SK-N-SH (cell line): ENCODE data around the gene TMEM131L.

ENCODE experiments used
- FOXM1 ChIP-seq: IDR thresholded peaks from 2 replicates; pipeline ENCODE4 v1.4.0; 2012; ENCODE audit warnings: low read depth, mild to moderate bottlenecking
- MXI1 ChIP-seq: IDR thresholded peaks from 2 replicates; pipeline ENCODE4 v1.6.1; 2012; ENCODE audit warnings: mild to moderate bottlenecking, low read depth, low read length, improper control_type of control experiment
- NRF1 ChIP-seq: IDR thresholded peaks from 2 replicates; pipeline ENCODE4 v1.6.1; 2012; ENCODE audit warnings: low read depth, mild to moderate bottlenecking, low read length
- RFX5 ChIP-seq: IDR thresholded peaks from 2 replicates; pipeline ENCODE4 v1.6.1; 2012; ENCODE audit warnings: mild to moderate bottlenecking, improper control_type of control experiment, low read length
- SIN3A ChIP-seq: IDR thresholded peaks from 2 replicates; pipeline ENCODE4 v1.6.1; 2012; ENCODE audit warnings: low read depth, mild to moderate bottlenecking, low read length, moderate library complexity, borderline replicate concordance
- TEAD4 ChIP-seq: IDR thresholded peaks from 2 replicates; pipeline ENCODE4 v1.4.0; 2012; ENCODE audit warnings: mild to moderate bottlenecking, borderline replicate concordance; ENCODE audit not compliant: insufficient read depth
- TF ChIP-seq, protein P1 (sequence below): fragments of 200-600 bp; sonication (generic); IDR thresholded peaks from 2 replicates; pipeline ENCODE4 v1.6.1; 2017; ENCODE audit warnings: antibody characterized with exemption, mild to moderate bottlenecking, moderate library complexity
- TF ChIP-seq, protein P2 (sequence below): IDR thresholded peaks from 2 replicates; pipeline ENCODE4 v1.4.0; 2012; ENCODE audit warnings: low read depth, borderline replicate concordance
- TF ChIP-seq, protein P3 (sequence below): IDR thresholded peaks from 2 replicates; pipeline ENCODE4; 2012
- TF ChIP-seq, protein P4 (sequence below): fragments of 150-350 bp; IDR thresholded peaks from 2 replicates; pipeline ENCODE4 v1.6.1; 2017; ENCODE audit warnings: antibody characterized with exemption, low read length, low read depth, borderline replicate concordance
- TF ChIP-seq, protein P5 (sequence below): IDR thresholded peaks from 2 replicates; pipeline ENCODE4 v1.4.0; 2012; ENCODE audit warnings: low read depth, borderline replicate concordance
- TF ChIP-seq, protein P6 (sequence below): IDR thresholded peaks from 2 replicates; pipeline ENCODE4 v1.6.1; 2012; ENCODE audit warnings: mild to moderate bottlenecking, low read depth, low read length, moderate library complexity

DNA sequence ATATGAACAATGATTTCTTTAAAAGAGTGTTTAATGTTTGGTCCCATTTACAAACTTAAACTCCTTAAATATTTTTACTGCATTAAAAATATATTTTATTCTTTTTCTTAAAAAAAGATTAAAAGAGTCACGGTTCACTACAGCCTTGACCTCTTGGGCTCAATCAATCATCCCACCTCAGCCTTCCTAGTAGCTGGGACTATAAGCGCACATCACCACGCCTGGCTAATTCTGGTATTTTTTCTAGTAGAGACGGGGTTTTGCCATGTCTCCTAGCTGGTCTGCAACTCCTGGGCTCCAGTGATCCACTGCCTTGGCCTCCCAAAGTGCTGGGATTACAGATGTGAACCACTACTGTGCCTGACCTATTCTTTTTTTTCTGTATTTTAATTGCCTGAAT lies 113.2 kb downstream of the TMEM131L start:
- TF ChIP-seq, protein P1, sequence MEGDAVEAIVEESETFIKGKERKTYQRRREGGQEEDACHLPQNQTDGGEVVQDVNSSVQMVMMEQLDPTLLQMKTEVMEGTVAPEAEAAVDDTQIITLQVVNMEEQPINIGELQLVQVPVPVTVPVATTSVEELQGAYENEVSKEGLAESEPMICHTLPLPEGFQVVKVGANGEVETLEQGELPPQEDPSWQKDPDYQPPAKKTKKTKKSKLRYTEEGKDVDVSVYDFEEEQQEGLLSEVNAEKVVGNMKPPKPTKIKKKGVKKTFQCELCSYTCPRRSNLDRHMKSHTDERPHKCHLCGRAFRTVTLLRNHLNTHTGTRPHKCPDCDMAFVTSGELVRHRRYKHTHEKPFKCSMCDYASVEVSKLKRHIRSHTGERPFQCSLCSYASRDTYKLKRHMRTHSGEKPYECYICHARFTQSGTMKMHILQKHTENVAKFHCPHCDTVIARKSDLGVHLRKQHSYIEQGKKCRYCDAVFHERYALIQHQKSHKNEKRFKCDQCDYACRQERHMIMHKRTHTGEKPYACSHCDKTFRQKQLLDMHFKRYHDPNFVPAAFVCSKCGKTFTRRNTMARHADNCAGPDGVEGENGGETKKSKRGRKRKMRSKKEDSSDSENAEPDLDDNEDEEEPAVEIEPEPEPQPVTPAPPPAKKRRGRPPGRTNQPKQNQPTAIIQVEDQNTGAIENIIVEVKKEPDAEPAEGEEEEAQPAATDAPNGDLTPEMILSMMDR, result no peak
- TF ChIP-seq NRF1, result no peak
- TF ChIP-seq, protein P2, sequence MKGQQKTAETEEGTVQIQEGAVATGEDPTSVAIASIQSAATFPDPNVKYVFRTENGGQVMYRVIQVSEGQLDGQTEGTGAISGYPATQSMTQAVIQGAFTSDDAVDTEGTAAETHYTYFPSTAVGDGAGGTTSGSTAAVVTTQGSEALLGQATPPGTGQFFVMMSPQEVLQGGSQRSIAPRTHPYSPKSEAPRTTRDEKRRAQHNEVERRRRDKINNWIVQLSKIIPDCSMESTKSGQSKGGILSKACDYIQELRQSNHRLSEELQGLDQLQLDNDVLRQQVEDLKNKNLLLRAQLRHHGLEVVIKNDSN, result no peak
- TF ChIP-seq RFX5, result no peak
- no peak for TF ChIP-seq TEAD4
- TF ChIP-seq, protein P3, sequence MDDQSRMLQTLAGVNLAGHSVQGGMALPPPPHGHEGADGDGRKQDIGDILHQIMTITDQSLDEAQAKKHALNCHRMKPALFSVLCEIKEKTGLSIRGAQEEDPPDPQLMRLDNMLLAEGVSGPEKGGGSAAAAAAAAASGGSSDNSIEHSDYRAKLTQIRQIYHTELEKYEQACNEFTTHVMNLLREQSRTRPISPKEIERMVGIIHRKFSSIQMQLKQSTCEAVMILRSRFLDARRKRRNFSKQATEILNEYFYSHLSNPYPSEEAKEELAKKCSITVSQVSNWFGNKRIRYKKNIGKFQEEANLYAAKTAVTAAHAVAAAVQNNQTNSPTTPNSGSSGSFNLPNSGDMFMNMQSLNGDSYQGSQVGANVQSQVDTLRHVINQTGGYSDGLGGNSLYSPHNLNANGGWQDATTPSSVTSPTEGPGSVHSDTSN, result no peak
- no peak for TF ChIP-seq MXI1
- TF ChIP-seq, protein P4, sequence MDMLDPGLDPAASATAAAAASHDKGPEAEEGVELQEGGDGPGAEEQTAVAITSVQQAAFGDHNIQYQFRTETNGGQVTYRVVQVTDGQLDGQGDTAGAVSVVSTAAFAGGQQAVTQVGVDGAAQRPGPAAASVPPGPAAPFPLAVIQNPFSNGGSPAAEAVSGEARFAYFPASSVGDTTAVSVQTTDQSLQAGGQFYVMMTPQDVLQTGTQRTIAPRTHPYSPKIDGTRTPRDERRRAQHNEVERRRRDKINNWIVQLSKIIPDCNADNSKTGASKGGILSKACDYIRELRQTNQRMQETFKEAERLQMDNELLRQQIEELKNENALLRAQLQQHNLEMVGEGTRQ, result no peak
- TF ChIP-seq, protein P5, sequence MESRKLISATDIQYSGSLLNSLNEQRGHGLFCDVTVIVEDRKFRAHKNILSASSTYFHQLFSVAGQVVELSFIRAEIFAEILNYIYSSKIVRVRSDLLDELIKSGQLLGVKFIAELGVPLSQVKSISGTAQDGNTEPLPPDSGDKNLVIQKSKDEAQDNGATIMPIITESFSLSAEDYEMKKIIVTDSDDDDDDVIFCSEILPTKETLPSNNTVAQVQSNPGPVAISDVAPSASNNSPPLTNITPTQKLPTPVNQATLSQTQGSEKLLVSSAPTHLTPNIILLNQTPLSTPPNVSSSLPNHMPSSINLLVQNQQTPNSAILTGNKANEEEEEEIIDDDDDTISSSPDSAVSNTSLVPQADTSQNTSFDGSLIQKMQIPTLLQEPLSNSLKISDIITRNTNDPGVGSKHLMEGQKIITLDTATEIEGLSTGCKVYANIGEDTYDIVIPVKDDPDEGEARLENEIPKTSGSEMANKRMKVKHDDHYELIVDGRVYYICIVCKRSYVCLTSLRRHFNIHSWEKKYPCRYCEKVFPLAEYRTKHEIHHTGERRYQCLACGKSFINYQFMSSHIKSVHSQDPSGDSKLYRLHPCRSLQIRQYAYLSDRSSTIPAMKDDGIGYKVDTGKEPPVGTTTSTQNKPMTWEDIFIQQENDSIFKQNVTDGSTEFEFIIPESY, result no peak
- TF ChIP-seq FOXM1, result no peak
- no peak for TF ChIP-seq SIN3A
- TF ChIP-seq, protein P6, sequence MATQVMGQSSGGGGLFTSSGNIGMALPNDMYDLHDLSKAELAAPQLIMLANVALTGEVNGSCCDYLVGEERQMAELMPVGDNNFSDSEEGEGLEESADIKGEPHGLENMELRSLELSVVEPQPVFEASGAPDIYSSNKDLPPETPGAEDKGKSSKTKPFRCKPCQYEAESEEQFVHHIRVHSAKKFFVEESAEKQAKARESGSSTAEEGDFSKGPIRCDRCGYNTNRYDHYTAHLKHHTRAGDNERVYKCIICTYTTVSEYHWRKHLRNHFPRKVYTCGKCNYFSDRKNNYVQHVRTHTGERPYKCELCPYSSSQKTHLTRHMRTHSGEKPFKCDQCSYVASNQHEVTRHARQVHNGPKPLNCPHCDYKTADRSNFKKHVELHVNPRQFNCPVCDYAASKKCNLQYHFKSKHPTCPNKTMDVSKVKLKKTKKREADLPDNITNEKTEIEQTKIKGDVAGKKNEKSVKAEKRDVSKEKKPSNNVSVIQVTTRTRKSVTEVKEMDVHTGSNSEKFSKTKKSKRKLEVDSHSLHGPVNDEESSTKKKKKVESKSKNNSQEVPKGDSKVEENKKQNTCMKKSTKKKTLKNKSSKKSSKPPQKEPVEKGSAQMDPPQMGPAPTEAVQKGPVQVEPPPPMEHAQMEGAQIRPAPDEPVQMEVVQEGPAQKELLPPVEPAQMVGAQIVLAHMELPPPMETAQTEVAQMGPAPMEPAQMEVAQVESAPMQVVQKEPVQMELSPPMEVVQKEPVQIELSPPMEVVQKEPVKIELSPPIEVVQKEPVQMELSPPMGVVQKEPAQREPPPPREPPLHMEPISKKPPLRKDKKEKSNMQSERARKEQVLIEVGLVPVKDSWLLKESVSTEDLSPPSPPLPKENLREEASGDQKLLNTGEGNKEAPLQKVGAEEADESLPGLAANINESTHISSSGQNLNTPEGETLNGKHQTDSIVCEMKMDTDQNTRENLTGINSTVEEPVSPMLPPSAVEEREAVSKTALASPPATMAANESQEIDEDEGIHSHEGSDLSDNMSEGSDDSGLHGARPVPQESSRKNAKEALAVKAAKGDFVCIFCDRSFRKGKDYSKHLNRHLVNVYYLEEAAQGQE, result no peak
